SK-N-SH (cell line): ENCODE data around the gene RASGRP2. TPM values are rescaled to one million over a fixed set of nuclear protein-coding genes. Genes with fewer than 3 reads are reported as not detected.
A peak's percentile ranks its signal among the peaks of the same experiment; 100 is the strongest.

ENCODE experiments used
- CTCF ChIA-PET: fragments of 300-600, 350-600 bp; formaldehyde crosslinking; extraction: SDS; loops from one replicate; lab custom pipeline; 2021; lab: Yijun Ruan, JAX
- POLR2A ChIA-PET: fragments of 350-600 bp; sonication (Branson Sonifier 250); formaldehyde crosslinking; extraction: SDS; loops from one replicate; lab custom pipeline; 2020; ENCODE audit warnings: antibody characterized with exemption, inconsistent platforms; lab: Yijun Ruan, JAX
- DNase-seq: peaks from one replicate; pipeline ENCODE4 v3.0.0; 2012
- H2AFZ ChIP-seq: fragments of 200-600 bp; sonication (generic); 2 replicates; pipeline ENCODE4 v1.8.1; 2016; ENCODE audit warnings: antibody characterized with exemption, mild to moderate bottlenecking, low read depth
- H3F3A ChIP-seq: fragments of 200-600 bp; sonication (generic); replicated peaks from 2 replicates; pipeline ENCODE3; 2016; ENCODE audit warnings: antibody characterized with exemption, mild to moderate bottlenecking; ENCODE audit not compliant: insufficient read depth
- H3K27ac ChIP-seq, 2 experiments: fragments of 200-500 bp in 1 of 2; fragments of 200-600 bp in 1 of 2; sonication (Bioruptor generic) in 1 of 2; sonication (generic), shearing (Covaris generic) in 1 of 2; 2 replicates each; pipeline versions ENCODE4 v1.5.1 to v1.6.1; 2014 to 2016; ENCODE audit warnings: low read depth in 2 of 2, inconsistent platforms in 1 of 2, low read length in 1 of 2, mild to moderate bottlenecking in 1 of 2, mixed read lengths in 1 of 2
- H3K27me3 ChIP-seq: fragments of 200-600 bp; sonication (generic), shearing (Covaris generic); 2 replicates; pipeline ENCODE4 v1.6.1; 2016; ENCODE audit warnings: mixed run types; ENCODE audit not compliant: insufficient read depth
- H3K36me3 ChIP-seq, 2 experiments: fragments of 200-500 bp in 1 of 2; fragments of 200-600 bp in 1 of 2; sonication (Bioruptor generic) in 1 of 2; sonication (generic) in 1 of 2; replicated peaks in 1 of 2; 2 replicates each; pipeline versions ENCODE3 to v1.5.1; 2014 to 2016; ENCODE audit warnings: low read length in 1 of 2, mild to moderate bottlenecking in 1 of 2; ENCODE audit not compliant: insufficient read depth in 2 of 2, control insufficient read depth in 1 of 2
- H3K4me1 ChIP-seq, 2 experiments: fragments of 200-500 bp in 1 of 2; fragments of 200-600 bp in 1 of 2; sonication (Bioruptor generic) in 1 of 2; sonication (generic), shearing (Covaris generic) in 1 of 2; 2 replicates each; pipeline versions ENCODE4 v1.5.1 to v1.6.1; 2014 to 2016; ENCODE audit warnings: low read depth in 1 of 2, low read length in 1 of 2, mixed run types in 1 of 2; ENCODE audit not compliant: insufficient read depth in 2 of 2, control insufficient read depth in 1 of 2
- H3K4me2 ChIP-seq: fragments of 200-600 bp; sonication (generic), shearing (Covaris generic); 2 replicates; pipeline ENCODE4 v1.6.1; 2017; ENCODE audit warnings: mixed run types
- H3K4me3 ChIP-seq, 2 experiments: fragments of 200-500 bp in 1 of 2; fragments of 200-600 bp in 1 of 2; sonication (Bioruptor generic) in 1 of 2; sonication (generic), shearing (Covaris generic) in 1 of 2; 2 replicates each; pipeline versions ENCODE4 v1.5.1 to v1.8.1; 2014 to 2016; ENCODE audit warnings: low read depth in 2 of 2, inconsistent platforms in 1 of 2, low read length in 1 of 2, mild to moderate bottlenecking in 1 of 2, mixed read lengths in 1 of 2, moderate library complexity in 1 of 2
- H3K79me2 ChIP-seq: fragments of 200-600 bp; sonication (generic); 2 replicates; pipeline ENCODE4 v1.8.1; 2017; ENCODE audit warnings: mild to moderate bottlenecking; ENCODE audit not compliant: insufficient read depth
- H3K9ac ChIP-seq: fragments of 200-600 bp; sonication (generic); 2 replicates; pipeline ENCODE4 v1.6.1; 2017; ENCODE audit warnings: mixed run types
- H3K9me2 ChIP-seq: fragments of 200-600 bp; sonication (generic); 2 replicates; pipeline ENCODE4 v1.6.1; 2017; ENCODE audit warnings: mixed run types
- H3K9me3 ChIP-seq: fragments of 200-600 bp; sonication (generic); 2 replicates; pipeline ENCODE4 v1.6.1; 2017; ENCODE audit warnings: mixed run types, mild to moderate bottlenecking, moderate library complexity
- H4K20me1 ChIP-seq: fragments of 200-600 bp; sonication (generic); 2 replicates; pipeline ENCODE4 v1.6.1; 2017; ENCODE audit warnings: mild to moderate bottlenecking, mixed run types; ENCODE audit not compliant: insufficient read depth
- ELF1 ChIP-seq: IDR thresholded peaks from 2 replicates; pipeline ENCODE4 v1.4.0; 2012
- EP300 ChIP-seq, 2 experiments: IDR thresholded peaks; 2 replicates each; pipeline versions ENCODE4 v1.4.0 to v1.6.1; 2012; ENCODE audit warnings: borderline replicate concordance in 1 of 2, low read depth in 1 of 2, low read length in 1 of 2
- RAD21 ChIP-seq: IDR thresholded peaks from 2 replicates; pipeline ENCODE4 v1.6.1; 2012; ENCODE audit warnings: mild to moderate bottlenecking, low read length
- RCOR1 ChIP-seq: fragments of 150-350 bp; IDR thresholded peaks from 2 replicates; pipeline ENCODE4 v1.6.1; 2017; ENCODE audit warnings: antibody characterized with exemption, low read length
- SMC3 ChIP-seq: IDR thresholded peaks from 2 replicates; pipeline ENCODE4 v1.6.1; 2012; ENCODE audit warnings: low read depth, low read length, improper control_type of control experiment
- WGBS: methylation state at CpG from one replicate; pipeline ENCODE4 v1.1.6; 2017; ENCODE audit warnings: low lambda C conversion rate; 5-methylcytosine and 5-hydroxymethylcytosine counted together
- polyA plus RNA-seq, 3 experiments: library from polyadenylated mRNA; depleted of rRNA; stranded (reverse); fragments of >200 nt; gene quantifications; 2 replicates each; pipeline ENCODE4 v1.2.3, GENCODE V29; 2012
- TF ChIP-seq, protein P1 (sequence below): fragments of 150-350 bp; IDR thresholded peaks from 2 replicates; pipeline ENCODE4 v1.6.1; 2016; ENCODE audit warnings: mild to moderate bottlenecking, low read depth, low read length
- TF ChIP-seq, protein P2 (sequence below): fragments of 200-600 bp; sonication (generic); IDR thresholded peaks from 2 replicates; pipeline ENCODE4 v1.6.1; 2017; ENCODE audit warnings: antibody characterized with exemption, mild to moderate bottlenecking, moderate library complexity

The RASGRP2 gene
- polyA plus RNA-seq, 1 of the 3 experiments (the other 2 are of a cell fraction) = 1.6 TPM

DNA sequence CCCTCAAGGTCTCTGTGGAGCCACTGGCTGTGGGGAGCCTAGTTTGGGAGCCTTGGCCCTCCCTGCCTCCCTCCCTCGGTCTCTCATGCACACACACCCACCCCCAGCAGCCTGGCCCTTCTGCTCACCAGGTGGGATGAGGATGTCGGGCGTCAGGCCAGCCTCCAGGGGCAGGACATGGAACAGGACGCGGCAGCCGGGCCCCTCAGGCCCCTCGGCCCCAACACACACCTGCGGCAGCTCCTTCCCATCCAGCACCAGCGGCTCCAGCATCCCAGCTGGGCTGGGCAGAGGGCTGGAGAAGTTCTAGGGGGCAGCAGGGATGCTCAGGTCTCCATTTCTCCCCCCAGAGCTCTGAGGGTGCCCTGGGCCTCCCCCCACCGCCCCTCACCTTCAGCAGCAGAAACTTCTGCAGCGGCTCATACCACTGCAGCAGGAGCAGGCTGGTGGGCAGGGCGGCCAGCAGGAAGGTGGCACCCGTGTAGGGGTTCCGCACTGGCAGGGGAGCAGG lies 47.9 kb upstream of the RASGRP2 start:
- H3F3A ChIP-seq = peaks cover 3% of the 10 kb centered on the region
- no peak overlapping the region for H3K4me2 ChIP-seq
- DNase-seq = peak; percentile 15
- no peaks in the 10 kb centered on the region for H3K9me3 ChIP-seq
- ChIA-PET CTCF (interaction anchor here (1.0 to 1.1 kb wide), 2 partner anchors 11 to 16 kb away, joined by 3 read pairs; partner anchors contain the start of gene MAP4K2), POLR2A (no interaction called here)
- H3K27me3 ChIP-seq = no peaks in the 10 kb centered on the region
- H3K4me1 ChIP-seq = no peaks in the 10 kb centered on the region
- H2AFZ ChIP-seq = no peak overlapping the region
- no peak for TF ChIP-seq RAD21
- no peak for TF ChIP-seq EP300 (IDR thresholded peaks at IDR 0.05; ENCODE audit: borderline replicate concordance in 1 of 2, low read depth in 1 of 2, low read length in 1 of 2)
- no peak for TF ChIP-seq RCOR1
- no peak for TF ChIP-seq ELF1
- TF ChIP-seq, protein P1, sequence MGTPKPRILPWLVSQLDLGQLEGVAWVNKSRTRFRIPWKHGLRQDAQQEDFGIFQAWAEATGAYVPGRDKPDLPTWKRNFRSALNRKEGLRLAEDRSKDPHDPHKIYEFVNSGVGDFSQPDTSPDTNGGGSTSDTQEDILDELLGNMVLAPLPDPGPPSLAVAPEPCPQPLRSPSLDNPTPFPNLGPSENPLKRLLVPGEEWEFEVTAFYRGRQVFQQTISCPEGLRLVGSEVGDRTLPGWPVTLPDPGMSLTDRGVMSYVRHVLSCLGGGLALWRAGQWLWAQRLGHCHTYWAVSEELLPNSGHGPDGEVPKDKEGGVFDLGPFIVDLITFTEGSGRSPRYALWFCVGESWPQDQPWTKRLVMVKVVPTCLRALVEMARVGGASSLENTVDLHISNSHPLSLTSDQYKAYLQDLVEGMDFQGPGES = no peak
- TF ChIP-seq, protein P2, sequence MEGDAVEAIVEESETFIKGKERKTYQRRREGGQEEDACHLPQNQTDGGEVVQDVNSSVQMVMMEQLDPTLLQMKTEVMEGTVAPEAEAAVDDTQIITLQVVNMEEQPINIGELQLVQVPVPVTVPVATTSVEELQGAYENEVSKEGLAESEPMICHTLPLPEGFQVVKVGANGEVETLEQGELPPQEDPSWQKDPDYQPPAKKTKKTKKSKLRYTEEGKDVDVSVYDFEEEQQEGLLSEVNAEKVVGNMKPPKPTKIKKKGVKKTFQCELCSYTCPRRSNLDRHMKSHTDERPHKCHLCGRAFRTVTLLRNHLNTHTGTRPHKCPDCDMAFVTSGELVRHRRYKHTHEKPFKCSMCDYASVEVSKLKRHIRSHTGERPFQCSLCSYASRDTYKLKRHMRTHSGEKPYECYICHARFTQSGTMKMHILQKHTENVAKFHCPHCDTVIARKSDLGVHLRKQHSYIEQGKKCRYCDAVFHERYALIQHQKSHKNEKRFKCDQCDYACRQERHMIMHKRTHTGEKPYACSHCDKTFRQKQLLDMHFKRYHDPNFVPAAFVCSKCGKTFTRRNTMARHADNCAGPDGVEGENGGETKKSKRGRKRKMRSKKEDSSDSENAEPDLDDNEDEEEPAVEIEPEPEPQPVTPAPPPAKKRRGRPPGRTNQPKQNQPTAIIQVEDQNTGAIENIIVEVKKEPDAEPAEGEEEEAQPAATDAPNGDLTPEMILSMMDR = no peak
- H3K4me3 ChIP-seq = no peak overlapping the region
- no peak overlapping the region for H3K27ac ChIP-seq
- H4K20me1 ChIP-seq = no peaks in the 10 kb centered on the region
- H3K9me2 ChIP-seq = no peaks in the 10 kb centered on the region
- H3K9ac ChIP-seq = no peak overlapping the region
- H3K36me3 ChIP-seq = peaks cover 0 to 15% of the 10 kb centered on the region in 2 experiments
- WGBS = 92% methylated on average over 6 of the region's 14 CpGs
- no peaks in the 10 kb centered on the region for H3K79me2 ChIP-seq

DNA sequence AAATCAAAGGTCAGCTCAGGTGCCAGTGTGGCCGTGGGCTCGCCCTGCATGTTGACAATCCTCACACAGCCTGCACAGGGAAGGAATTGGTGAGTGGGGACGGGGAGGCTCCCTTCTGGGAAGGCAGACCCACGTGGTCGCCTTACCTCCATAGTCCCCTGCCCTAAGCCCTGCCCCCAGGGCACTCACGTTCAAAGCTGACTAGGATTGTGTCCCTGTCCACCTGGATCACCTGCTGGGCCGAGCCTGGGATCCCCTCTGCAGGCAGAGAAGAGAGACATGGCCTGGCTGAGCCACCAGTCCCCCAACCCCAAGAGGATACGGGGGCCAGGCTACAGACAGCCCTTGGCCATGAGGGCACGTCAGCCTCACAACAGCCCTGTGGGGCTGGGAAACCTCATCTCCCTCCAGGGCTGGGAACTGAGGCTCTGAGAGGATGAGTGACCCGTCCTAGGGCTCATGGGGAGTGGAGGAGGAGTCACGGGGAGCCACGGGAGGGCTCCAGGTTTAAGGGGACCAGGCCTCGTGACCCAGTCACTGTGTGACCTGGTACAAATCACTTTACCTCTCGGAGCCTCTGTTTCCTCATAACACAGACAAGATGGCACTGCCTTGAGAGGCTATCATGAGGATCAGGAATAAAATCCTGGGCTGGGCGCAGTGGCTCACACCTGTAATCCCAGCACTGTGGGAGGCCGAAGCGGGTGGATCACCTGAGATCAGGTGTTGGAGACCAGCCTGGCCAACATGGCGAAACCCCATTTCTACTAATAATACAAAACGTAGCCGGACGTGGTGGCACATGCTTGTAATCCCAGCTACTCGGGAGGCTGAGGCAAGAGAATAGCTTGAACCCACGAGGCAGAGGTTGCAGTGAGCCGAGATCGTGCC lies 46.5 kb upstream of the RASGRP2 start:
- POLR2A ChIA-PET = no interaction called here

More for the DNA sequence above, 46.5 kb upstream of the RASGRP2 start:
- Histone ChIP-seq H4K20me1 (no peaks in the 10 kb centered on the region), H3K27me3 (no peaks in the 10 kb centered on the region), H3K4me2 (no peak overlapping the region), H3K9me3 (no peaks in the 10 kb centered on the region), H3K9me2 (no peaks in the 10 kb centered on the region), H3K4me1 (no peaks in the 10 kb centered on the region), H3K27ac (no peak overlapping the region), H3K36me3 (peaks cover 0 to 9% of the 10 kb centered on the region in 2 experiments), H3K4me3 (no peak overlapping the region), H3F3A (peaks cover 15% of the 10 kb centered on the region), H2AFZ (no peak overlapping the region), H3K9ac (no peak overlapping the region), H3K79me2 (no peaks in the 10 kb centered on the region)
- DNase-seq = no peak
- CTCF ChIA-PET = interaction anchor here (0.8 kb wide), 1 partner anchor 9 kb away, joined by 5 read pairs; no protein-coding TSS in a partner anchor
- 95% methylated on average over 14 of the region's 25 CpGs for WGBS
- TF ChIP-seq SMC3 (no peak), EP300 (IDR thresholded peaks at IDR 0.05; ENCODE audit: borderline replicate concordance in 1 of 2, low read depth in 1 of 2, low read length in 1 of 2) (no peak)
